BE2C (cell line): ENCODE measurements around the gene CRPPA.
"Not testable (repeated sequence)": the region's sequence is repeated elsewhere in the genome, so short reads cannot be mapped to it uniquely, and the experiment has no call there.

Experiments used
- DNase-seq: peaks from one replicate; pipeline ENCODE4 v3.0.0-alpha.2; 2020
- H3K27me3 ChIP-seq: fragments of 250-450 bp; sonication (Bioruptor Pico); 2 replicates; pipeline ENCODE4 v1.5.1; 2020; ENCODE audit warnings: mild to moderate bottlenecking
- H3K36me3 ChIP-seq: fragments of 250-450 bp; sonication (Bioruptor Pico); 2 replicates; pipeline ENCODE4 v1.5.1; 2020; ENCODE audit warnings: mild to moderate bottlenecking
- H3K4me1 ChIP-seq: fragments of 250-450 bp; sonication (Bioruptor Pico); 2 replicates; pipeline ENCODE4 v1.5.1; 2020
- H3K4me3 ChIP-seq: 2 replicates; pipeline ENCODE4 v1.5.1; 2011; ENCODE audit warnings: low read depth, low read length
- H3K9me3 ChIP-seq: fragments of 250-450 bp; sonication (Bioruptor Pico); 2 replicates; pipeline ENCODE4 v1.5.1; 2020
- TF ChIP-seq, protein P1 (sequence below): IDR thresholded peaks from 2 replicates; pipeline ENCODE4 v1.5.1; 2012; ENCODE audit warnings: mild to moderate bottlenecking, low read depth, low read length

CRPPA gene

DNA sequence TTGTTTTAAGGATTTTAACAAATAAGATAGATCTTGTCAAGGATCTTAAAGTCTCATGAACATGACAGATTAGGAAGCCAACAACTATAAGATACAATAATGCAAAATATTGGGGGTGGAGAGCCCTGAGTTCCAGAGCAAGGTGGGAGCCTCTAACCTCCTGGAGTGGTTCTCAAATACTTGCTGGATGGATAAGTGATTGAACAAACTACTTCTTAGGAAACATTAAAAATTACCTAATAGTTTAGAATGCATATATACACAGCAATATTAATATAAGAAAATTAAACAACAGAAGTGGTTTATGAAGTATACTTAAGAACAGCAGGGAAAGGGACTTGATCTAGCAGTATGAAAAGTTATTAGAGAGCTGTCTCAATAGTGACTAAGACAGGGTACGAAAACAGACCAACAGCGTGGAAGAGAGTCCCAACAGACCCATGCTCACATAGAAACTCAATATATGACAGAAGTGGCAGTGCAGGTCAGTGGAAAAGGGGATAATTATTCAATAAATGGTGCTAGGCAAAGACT lies 28.3 kb downstream of the CRPPA start:
- Histone ChIP-seq H3K9me3 (peaks cover 8% of the 10 kb centered on the region; the same call in 1 of the 2 replicates), H3K27me3 (no peaks in the 10 kb centered on the region), H3K36me3 (no peaks in the 10 kb centered on the region), H3K4me1 (no peaks in the 10 kb centered on the region), H3K4me3 (no peak overlapping the region)
- no peak for DNase-seq
- TF ChIP-seq, protein P1, sequence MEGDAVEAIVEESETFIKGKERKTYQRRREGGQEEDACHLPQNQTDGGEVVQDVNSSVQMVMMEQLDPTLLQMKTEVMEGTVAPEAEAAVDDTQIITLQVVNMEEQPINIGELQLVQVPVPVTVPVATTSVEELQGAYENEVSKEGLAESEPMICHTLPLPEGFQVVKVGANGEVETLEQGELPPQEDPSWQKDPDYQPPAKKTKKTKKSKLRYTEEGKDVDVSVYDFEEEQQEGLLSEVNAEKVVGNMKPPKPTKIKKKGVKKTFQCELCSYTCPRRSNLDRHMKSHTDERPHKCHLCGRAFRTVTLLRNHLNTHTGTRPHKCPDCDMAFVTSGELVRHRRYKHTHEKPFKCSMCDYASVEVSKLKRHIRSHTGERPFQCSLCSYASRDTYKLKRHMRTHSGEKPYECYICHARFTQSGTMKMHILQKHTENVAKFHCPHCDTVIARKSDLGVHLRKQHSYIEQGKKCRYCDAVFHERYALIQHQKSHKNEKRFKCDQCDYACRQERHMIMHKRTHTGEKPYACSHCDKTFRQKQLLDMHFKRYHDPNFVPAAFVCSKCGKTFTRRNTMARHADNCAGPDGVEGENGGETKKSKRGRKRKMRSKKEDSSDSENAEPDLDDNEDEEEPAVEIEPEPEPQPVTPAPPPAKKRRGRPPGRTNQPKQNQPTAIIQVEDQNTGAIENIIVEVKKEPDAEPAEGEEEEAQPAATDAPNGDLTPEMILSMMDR, result no peak

DNA sequence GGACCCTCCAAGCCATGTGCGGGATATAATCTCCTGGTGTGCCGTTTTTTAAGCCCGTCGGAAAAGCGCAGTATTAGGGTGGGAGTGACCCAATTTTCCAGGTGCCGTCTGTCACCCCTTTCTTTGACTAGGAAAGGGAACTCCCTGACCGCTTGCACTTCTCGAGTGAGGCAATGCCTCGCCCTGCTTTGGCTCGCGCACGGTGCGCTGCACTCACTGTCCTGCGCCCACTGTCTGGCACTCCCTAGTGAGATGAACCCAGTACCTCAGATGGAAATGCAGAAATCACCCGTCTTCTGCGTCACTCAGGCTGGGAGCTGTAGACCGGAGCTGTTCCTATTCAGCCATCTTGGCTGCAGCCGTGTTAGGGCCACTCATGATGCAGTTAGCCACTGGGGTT lies 37.6 kb downstream of the CRPPA start:
- H3K4me3 ChIP-seq, H3K4me1 ChIP-seq, DNase-seq: not testable (repeated sequence)

DNA sequence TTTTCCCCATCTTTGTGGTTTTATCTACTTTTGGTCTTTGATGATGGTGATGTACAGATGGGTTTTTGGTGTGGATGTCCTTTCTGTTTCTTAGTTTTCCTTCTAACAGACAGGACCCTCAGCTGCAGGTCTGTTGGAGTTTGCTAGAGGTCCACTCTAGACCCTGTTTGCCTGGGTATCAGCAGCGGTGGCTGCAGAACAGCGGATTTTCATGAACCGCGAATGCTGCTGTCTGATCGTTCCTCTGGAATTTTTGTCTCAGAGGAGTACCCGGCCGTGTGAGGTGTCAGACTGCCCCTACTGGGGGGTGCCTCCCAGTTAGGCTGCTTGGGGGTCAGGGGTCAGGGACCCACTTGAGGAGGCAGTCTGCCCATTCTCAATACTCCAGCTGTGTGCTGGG lies 38.2 kb downstream of the CRPPA start:
- not testable (repeated sequence) for H3K4me1 ChIP-seq, H3K36me3 ChIP-seq, H3K9me3 ChIP-seq, DNase-seq, H3K4me3 ChIP-seq, H3K27me3 ChIP-seq

More for the DNA sequence above, 37.6 kb downstream of the CRPPA start:
- not testable (repeated sequence) for H3K9me3 ChIP-seq, H3K27me3 ChIP-seq, H3K36me3 ChIP-seq
